CD4-positive, alpha-beta T cell treated with Interleukin-2 at 100 ng/mL for 4 hours (primary cell): ENCODE measurements around the gene STARD13.

ENCODE experiments used
- DNase-seq: peaks from one replicate; pipeline ENCODE4 v3.0.0-alpha.2; 2020; ENCODE audit warnings: low spot score

STARD13 gene

DNA sequence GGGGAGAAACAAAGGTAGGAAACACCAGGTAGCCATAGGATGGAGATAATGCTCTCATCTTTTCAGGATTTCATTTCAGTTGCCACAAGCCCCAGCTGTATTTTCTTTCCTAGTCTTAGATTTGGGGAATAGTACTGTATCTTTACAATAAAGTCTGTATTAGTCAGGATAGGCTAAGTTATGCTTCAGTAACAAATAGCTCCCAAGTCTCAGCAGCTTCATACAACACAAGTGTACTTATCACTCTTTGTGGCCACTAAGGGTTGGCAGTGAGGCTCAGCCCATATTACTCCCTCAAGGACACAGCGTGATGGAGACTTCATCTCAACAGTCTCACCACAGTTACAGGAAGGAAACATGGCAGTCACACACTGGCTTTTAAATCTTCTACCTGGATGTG, 61.4 kb downstream of the STARD13 start:
- DNase-seq, result no peak

DNA sequence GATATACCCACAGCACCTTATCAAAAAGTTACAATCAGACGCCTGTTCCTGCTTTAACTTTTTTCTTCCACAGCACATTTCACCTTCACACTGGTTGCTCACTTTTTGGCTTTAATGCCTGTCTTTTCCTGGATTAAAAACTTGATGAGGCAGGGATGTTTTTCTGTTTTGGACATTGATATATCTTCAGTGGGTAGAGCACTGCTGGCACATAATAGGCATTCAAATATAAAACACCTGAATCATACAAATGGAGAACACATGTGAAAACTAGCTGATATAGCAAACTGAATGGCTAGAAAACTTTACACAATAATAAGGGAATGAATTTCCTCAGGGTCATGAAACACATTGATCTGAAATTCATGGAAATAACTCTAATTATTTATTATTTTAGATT, 65.6 kb downstream of the STARD13 start:
- no peak for DNase-seq

DNA sequence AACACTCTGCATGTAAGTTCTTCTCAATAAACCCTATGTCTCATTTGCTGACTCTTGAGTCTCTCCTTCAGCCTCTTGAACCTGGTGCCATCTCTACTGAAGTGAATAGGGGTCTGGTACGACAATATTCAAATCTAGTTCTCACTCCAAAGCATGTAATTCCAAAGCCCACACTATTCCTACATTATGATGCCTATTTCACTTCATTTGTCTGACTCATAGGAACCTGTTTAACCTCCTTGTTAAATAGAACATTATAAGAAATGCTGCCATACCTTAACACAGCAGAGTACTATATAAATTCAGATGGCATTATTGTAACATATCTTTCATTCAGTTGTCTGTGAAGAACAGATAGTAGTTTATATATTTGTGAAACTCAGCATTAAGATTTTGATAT, 67.1 kb downstream of the STARD13 start:
- DNase-seq, result no peak

DNA sequence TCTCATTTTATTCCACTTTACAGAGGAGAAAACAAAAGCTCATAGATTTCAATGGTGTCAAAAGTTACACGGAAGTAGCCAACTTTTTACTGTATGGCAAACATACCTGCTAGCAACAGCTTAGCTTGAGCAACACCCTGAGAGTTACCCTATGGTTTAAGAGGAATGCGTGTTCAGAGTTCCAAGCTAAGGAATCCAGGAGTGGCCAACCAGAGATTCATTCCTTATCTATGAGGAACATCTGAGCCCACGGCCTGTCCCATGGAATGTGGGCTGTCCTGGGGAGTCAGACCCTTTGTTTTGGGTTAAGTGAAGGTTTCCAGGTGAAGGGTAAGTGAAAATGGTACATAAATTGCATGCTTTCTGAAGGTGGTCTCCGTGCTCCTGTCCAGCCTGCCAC, 67.5 kb downstream of the STARD13 start:
- no peak for DNase-seq

DNA sequence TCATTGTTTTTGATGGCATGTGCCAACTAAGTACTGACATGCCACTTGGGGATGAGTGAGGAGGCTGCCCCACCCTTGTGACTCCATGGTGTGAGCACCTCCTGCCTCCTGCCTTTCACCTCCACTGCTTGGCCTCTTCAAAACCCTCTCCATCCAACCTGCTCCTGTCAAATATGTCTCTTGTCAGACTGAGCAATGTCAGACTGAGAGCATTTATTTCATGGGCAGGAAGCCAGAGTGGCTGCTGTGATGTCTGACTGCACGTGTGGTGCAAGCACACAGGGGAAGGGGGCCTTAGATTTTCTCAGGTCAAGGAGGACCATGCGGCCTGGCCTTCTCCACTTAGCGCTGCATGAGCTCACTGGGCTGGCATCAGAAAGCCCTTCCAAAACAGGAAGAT, 68.3 kb downstream of the STARD13 start:
- DNase-seq, result no peak

DNA sequence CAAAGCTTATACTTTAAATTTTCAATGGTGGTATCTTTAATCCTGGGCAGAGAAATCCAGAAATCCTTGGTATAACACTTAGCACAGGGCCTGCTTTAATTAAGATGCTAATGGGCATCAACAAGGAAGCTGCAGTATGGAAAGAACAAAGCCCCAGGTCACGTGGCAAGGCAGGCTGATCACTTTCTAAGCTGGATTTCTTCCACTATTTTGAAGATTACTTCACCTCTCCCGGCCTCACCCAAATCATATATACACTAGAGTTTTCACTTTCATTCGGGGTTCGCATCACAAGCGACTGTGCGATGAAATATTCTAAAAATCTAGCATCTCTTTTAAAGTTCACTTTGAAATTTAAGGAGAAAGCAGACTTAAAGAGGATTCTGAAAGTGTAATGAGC, 71.8 kb downstream of the STARD13 start:
- no peak for DNase-seq

DNA sequence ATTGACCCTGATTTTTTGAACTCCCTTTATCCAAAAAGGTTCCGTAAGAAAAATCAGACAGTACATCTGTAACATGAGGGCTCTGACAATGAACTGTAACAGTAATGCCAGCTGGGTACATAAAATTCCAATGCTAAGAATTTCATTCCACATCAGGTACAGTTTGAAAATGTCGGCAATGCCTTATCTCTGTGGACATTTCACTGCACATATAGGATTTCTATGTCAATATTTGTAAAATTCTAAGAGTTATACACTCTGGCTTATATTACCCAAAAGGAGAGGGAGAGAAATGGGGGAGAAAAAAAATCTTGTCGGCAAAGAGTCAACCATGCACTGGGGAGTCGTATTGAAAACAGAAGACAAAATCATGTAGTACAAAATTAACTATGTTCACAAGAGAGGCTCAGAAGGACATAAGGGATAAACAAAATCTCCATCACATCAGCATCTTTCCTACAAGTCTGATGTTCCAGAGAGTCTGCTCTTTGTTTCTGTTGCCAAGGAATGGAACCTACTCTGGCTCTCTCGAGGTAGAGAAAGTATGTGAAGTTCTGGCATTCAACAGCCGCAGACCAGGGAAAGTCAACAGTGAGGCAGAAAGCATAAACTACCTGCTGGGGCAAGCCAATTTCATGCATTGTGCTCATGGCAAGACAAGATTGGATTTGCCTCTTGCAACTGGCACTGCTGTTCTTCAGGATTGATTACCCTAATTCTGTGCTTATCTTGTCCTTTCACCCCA, 72.4 kb downstream of the STARD13 start:
- no peak for DNase-seq

DNA sequence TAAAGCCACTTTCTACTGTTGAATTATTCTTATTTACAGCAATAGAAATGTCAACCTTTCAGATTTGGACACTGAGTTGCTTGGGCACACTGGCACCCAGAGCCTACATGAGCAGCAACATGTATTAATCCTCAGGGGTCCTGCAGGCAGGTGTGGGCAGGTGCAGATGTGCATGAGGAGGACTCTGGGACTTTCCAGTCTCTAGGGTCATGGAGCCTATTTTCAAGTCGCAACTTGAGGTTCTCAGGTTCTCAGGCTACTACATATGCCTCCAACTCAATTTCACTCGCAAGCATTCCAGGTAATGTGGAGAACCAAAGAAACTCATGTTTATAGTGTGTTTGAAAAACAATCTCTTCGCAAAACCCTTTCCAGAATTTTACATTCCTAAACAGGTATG, 73.2 kb downstream of the STARD13 start:
- no peak for DNase-seq

DNA sequence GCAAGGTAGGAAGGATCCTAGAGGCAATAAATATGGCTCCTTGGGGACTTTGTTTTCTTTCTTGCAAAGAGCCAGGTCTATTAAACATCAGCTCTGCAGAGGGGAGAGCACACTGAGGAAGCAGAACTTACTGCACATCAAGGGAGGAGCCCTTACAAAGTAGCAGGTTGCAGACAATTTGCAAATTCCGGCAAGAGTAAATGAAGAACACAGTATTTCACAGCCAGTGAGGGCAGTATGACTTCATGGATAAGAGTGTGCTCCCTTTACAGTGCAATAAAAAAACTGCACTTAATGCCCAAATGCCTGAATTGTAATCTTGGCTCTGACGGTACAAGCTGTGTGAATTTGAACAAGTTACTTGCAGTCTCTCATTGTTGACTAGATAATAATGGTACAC, 75.5 kb downstream of the STARD13 start:
- DNase-seq, result no peak

DNA sequence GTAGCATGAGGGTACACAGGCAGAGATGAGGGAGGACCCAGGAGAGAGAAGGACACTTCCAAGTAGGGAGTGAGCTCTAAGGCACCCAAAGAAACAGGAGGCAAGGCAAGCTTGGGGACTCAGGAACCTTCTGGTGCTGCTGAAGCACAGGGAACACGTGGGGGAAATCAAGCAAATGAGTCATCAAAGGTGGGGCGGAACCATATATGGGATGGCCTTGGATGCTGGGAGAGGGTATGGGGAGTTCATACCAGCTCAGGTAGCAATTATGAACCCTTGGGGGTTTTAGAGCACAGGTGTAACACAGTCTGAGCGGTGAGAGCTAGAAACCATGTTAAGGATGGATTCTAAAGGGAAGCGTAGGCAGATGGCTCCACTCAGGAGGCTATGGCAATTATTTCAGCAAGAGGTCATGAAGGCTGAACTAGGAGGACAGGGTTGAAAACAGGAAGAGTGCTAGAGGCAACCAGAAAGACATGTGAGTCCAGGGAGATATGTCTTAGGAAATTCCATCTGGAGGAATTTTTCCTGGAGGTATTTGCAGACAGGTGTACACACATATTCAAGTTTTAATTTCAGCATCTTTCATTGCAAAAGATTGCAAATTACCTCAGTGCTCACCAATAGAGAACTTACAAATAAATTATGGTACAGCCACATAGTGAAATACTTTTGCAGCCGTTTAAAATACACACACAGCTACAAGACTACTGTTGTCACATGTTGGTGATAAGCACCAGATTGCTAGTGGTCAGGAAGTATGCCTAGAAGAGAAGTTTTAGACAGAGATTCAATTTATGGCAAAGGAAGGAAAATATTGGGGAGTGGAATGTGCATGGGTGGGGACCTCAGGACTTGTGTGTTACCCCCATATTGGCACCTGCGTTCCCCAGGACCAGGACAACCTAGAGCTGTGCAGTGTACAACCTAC, 77.0 kb downstream of the STARD13 start:
- DNase-seq, result no peak

DNA sequence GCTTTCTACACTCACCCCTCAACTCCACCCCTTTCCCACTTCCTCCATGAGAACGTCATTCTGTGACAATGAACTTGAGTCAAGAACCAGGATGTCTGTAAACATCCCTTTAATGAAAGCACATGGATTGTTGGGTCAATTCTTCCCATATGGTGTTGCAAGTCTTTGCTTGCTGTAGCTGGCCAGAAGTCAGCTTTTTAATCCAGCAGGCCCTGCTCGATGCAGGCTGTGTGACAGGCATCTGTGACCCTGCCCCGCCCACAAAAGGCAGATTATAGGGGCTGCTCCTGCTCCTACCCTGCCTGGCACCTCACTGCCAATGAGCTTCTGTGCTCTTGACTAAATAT, 78.0 kb downstream of the STARD13 start:
- no peak for DNase-seq

DNA sequence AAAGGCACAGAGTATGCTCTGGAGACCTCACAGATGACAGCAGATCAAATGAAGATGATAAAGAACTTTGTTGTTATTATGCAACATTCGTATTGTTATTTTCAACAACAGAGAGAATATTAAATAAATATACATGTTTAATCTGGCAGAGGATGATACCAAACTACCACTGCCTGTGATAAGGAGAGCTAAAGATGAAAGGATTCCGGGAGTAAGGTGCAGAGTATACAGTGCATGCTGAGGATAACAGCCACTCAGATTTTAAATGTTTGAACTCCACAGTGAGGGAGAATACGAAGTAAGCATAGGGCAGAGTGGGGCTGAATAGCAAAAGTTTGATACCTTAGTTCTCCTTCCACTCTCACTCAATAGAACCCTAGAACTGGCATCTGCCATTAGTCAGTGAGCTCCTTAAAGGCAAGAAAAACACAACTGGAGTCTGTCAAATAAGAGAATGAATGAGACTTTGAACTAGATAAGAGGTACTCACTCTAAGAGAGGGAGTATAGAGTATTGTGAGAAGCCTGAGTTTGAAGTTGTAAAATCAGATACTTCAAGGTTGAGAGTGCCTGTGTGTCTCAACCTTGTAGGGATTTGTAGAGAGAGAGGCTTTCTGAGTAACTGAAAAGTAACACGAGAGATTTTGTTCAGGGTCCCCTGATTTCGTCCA, 78.5 kb downstream of the STARD13 start:
- DNase-seq, result no peak

DNA sequence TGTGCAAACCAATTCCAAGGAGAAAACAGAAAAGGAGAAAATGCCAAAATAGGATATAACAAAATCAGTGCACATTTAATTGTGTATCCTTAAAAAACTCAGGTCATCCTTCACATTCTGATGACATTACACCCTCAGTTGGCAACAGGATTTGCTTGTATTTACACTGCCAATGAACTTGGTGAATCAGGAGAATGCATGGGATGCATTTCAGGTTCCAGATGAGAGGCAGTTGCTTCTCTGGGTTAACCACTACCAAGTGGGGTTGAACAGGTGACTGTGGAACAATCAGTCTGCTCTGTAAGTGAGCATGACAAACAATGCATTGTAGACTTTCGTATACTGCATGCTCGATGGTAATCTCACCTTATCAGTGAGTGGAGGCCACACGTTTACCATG, 79.1 kb downstream of the STARD13 start:
- DNase-seq, result no peak

DNA sequence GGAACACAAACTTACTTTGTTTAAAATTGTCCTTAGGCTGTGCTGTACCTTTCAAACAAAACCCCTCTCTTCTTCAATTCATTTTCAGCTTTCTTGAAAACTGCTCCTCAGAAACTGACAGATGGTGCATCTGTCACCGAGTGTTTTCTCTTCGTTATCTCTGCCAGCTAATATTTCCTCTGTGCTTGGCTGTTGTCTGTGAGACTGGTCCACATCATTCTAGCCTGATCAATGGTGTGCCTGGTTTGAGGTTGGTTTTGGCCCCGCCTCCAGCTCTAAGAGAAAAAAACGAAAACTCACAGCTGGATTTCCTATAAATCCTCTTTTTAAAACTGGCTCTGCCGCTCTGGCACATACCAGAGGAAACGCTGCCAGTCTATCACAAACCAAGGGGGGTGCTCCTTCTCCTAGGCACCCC, 79.7 kb downstream of the STARD13 start:
- no peak for DNase-seq

DNA sequence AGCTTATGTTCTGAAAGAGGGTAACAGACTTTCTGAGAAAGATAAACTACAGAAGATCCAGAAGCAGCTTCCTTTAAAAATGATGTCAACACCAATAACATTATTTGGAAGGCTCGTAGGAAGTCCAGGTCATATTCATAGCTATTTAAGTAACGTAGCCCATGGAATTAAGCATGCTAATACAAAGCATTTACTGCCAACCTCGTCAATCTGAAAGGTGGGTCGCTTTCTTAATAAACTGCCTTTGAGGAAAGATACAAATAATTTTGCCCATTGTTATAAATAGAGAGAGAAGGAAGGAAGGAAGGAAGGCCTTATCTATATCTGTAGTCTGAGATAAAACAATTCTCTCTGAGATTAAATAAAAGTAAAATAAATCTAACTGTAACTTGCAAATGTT, 80.3 kb downstream of the STARD13 start:
- DNase-seq, result no peak

DNA sequence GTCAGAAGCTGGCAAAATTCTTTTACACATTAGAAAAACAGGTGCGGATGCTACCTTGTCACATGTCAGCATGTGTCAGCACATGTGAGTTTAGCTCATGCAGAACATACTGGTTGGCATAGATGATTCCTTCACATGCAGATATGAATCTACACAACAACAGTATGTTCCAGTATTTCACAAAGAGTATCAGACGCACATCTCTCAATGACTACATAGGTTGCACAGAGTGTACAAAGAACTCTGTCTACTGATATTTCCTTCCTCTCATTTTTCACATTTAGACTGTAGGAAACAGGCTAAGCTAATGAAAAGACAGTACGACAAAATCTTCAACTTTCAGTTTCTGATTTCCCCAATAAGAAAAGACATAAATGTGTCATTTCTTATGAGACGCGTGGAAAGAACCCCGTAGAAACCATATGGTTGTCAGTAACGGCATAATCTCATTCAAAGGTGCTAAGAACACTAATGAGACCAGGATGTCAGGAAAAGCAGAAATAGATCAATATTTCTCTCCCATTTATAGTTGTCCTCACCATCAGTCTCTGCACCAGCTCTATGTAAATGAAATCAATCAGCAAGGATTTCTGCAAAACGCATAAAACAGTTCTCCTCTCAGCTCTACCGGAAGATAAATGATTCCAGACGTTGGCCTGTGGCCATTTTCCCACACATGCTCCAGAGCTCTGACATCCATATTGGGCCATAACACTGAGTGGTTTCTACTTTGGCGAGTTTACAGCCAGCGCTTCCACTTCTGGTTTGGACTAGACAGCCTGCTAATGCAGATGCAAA, 81.2 kb downstream of the STARD13 start:
- no peak for DNase-seq

DNA sequence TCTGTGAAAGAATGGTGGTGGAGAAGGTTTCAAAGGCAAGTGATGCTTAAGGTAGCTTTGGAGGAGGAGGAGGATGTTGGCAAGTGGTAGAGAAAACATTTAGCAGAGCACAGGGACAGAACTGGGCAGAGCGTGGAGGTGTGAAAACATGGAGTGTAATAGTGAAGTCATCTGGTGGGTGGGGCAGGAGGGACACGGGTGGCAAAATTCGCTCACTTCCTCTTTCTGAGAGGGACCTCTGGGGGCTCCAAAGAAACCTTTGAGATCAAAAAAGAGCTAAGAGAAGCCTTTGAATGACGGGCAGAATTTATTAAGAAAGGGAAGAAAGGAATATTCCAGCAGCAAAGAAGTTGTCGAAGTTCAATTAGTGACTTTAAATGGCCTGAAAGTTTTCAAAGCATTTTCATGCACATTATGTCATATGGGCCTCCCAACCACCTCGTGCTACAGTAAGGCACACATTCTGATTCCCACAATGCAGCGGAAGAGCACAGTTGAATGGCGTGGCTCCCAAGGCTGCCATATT, 82.8 kb downstream of the STARD13 start:
- no peak for DNase-seq

DNA sequence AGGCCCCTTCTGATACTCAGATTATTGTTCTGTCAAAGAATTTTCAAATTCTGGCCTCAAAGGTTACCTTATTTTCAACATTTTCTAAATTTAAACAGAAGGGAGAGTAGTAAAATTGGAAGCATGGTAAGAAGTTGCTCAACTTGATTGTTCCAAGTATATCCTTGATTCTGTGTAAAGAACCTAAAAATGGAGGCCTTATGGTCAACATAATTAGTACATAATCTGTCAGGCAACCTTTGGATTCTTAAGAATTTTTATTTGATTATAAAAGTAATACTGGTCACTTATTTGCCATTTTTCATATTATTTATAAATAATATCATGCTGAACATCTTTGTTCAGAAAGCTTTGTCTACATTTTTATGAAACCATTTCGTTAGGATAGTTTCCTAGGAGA, 83.9 kb downstream of the STARD13 start:
- no peak for DNase-seq

DNA sequence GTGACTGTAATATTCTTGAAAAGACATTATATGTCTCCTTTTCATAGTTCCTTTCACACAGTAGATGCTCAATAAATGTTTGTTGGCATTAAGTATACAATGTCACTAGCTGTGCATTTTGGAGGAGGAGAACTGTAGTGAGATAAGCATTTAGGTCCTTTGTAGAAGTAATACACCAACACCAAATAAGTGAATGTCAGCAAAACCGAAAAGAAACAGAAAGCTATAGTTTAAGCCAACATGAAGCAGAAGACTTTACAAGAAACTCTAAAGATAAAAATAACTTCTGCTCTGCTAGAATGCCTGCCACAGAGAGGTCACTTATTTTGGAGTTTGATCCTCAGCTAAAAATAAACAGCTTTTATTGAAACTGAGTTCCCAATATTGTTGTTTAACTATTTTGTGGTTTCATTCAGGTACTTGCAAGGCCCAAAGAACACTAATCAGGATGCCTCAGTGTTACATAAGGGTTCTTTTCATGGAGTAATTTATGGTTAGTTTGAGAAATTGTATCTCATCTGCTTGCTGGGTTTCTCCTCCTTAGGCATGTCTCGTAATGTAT, 86.2 kb downstream of the STARD13 start:
- DNase-seq, result no peak

DNA sequence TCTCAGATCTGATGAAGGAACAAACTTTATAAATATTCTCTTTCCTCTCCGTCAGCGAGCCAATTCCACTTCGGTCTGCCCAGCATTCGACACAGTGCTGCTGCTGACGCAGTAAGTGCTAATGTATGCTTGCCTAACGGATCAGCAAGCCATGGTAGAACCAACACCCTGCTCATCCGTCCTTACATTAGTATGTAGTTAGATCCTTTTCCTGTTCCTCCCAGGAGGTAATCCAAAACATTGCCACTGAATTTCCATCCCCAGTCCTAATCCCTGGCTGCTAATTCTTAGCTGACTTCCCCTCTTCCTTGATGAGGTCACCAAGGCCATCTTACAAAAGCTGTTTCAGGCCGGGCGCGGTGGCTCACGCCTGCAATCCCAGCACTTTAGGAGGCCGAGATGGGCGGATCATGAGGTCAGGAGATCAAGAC, 88.0 kb downstream of the STARD13 start:
- DNase-seq, result no peak

DNA sequence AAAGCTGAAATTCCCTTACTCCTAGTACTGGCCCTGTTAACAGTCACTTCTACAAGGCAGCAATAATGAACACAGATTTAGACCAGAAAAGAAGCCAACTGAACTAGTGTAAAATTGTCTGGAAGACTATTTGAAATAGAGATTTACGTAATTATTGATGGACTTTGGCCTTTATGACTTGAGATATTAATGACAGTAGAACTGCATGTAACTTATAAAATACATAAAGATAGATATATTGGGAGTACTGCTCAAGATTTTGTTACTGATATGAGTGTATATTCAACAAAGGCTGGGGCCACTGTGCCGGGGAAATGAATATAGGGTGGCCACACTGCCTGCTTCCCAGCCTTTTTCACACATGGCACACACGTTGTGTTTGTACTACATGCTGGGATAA, 88.8 kb downstream of the STARD13 start:
- no peak for DNase-seq
